HepG2 (cell line): Measurements from ENCODE around the gene TSC22D1. TPM values are rescaled to one million over a fixed set of nuclear protein-coding genes. Genes with fewer than 3 reads are reported as not detected.

ENCODE experiments used
- ATAC-seq: fragments of 200-7000 bp; cut with Tn5 transposase; 3 replicates; pipeline ENCODE4 v1.9.1; 2020; ENCODE audit warnings: mild to moderate bottlenecking, moderate library complexity
- BruUV-seq: library from RNA; stranded (reverse); fragments of 400-500 nt; replicated peaks from 2 replicates; lab custom pipeline; 2021; lab: Mats Ljungman, UMichigan
- CTCF ChIA-PET: fragments of 300-600 bp; formaldehyde crosslinking; extraction: SDS; loops from one replicate; lab custom pipeline; 2021; ENCODE audit warnings: low total read pairs, inconsistent platforms, low intra/inter-chr PET ratio; lab: Yijun Ruan, JAX
- POLR2A ChIA-PET: fragments of 350-600 bp; sonication (Branson Sonifier 250); formaldehyde crosslinking; loops from one replicate; lab custom pipeline; 2020; ENCODE audit warnings: antibody characterized with exemption, inconsistent platforms; lab: Yijun Ruan, JAX
- DNase-seq: peaks from one replicate; pipeline ENCODE4 v3.0.0-alpha.2; 2015; ENCODE audit warnings: low spot score
- FAIRE-seq: peaks from 3 replicates; lab custom pipeline; 2011; peaks lifted over from hg19 to GRCh38; lab: Jason Lieb, UNC
- H2AFZ ChIP-seq: one replicate; pipeline ENCODE4 v1.6.1; 2011; ENCODE audit warnings: low read length, inconsistent platforms
- H3K27ac ChIP-seq: fragments of 300-600 bp; 3 replicates; pipeline ENCODE4 v1.8.0; 2011; ENCODE audit warnings: mixed run types, mild to moderate bottlenecking, mixed read lengths, low read length, inconsistent platforms; ENCODE audit not compliant: insufficient read depth; ENCODE audit errors: extremely low read length
- H3K27me3 ChIP-seq, 2 experiments: fragments of 200-600 bp in 1 of 2; 2 replicates in 1 of 2; 3 replicates in 1 of 2; pipeline versions ENCODE4 v1.6.0 to v1.8.0; 2011; ENCODE audit warnings: low read length in 2 of 2, mild to moderate bottlenecking in 2 of 2, moderate library complexity in 2 of 2, inconsistent platforms in 1 of 2; ENCODE audit not compliant: insufficient read depth in 2 of 2, control insufficient read depth in 1 of 2
- H3K36me3 ChIP-seq, 2 experiments: fragments of 200-600 bp in 1 of 2; replicated peaks in 1 of 2; 2 replicates in 1 of 2; 3 replicates in 1 of 2; pipeline versions ENCODE4 v1.5.1 to v1.8.0; 2011; ENCODE audit warnings: low read length in 2 of 2, inconsistent platforms in 1 of 2; ENCODE audit not compliant: insufficient read depth in 2 of 2, control insufficient read depth in 1 of 2
- H3K4me1 ChIP-seq: 2 replicates; pipeline ENCODE4 v1.5.1; 2012; ENCODE audit warnings: low read length, inconsistent platforms; ENCODE audit not compliant: insufficient read depth
- H3K4me2 ChIP-seq: 2 replicates; pipeline ENCODE4 v1.6.0; 2011; ENCODE audit warnings: low read depth, low read length, inconsistent platforms
- H3K4me3 ChIP-seq, 3 experiments: fragments of 200-600 bp in 1 of 3; sonication (generic), shearing (Covaris generic) in 1 of 3; replicated peaks in 1 of 3; 2 replicates each; pipeline ENCODE4 v1.5.1; 2011 to 2016; ENCODE audit warnings: low read length in 3 of 3, inconsistent platforms in 2 of 3, low read depth in 2 of 3, mild to moderate bottlenecking in 2 of 3, control low read depth in 1 of 3, mixed read lengths in 1 of 3; ENCODE audit not compliant: insufficient read depth in 1 of 3
- H3K79me2 ChIP-seq: one replicate; pipeline ENCODE4 v1.6.1; 2011; ENCODE audit warnings: low read length, inconsistent platforms; ENCODE audit not compliant: insufficient read depth
- H3K9ac ChIP-seq: 2 replicates; pipeline ENCODE4 v1.6.0; 2011; ENCODE audit warnings: mild to moderate bottlenecking, low read depth, low read length, inconsistent platforms; ENCODE audit not compliant: insufficient read depth
- H3K9me3 ChIP-seq: 2 replicates; pipeline ENCODE4 v1.5.1; 2012; ENCODE audit warnings: mild to moderate bottlenecking, low read length
- H4K20me1 ChIP-seq: 2 replicates; pipeline ENCODE4 v1.6.0; 2011; ENCODE audit warnings: inconsistent platforms, mild to moderate bottlenecking, low read length, moderate library complexity; ENCODE audit not compliant: insufficient read depth
- HMGA1 ChIP-seq: sonication (generic); formaldehyde crosslinking; conservative IDR thresholded peaks from 2 replicates; pipeline ENCODE4 v1.4.0; 2020; ENCODE audit warnings: missing genetic modification reagents
- HOXA3 ChIP-seq: sonication (generic); formaldehyde crosslinking; IDR thresholded peaks from 2 replicates; pipeline ENCODE4 v1.5.0; 2020; ENCODE audit warnings: missing genetic modification reagents
- RFX5 ChIP-seq: IDR thresholded peaks from 2 replicates; pipeline ENCODE4 v1.6.1; 2011; ENCODE audit warnings: low read depth, low read length, improper control_type of control experiment
- SOX13 ChIP-seq, 3 experiments: fragments of 450-650 bp in 1 of 3; sonication (generic) in 1 of 3; formaldehyde crosslinking in 1 of 3; IDR thresholded peaks in 2 of 3; conservative IDR thresholded peaks in 1 of 3; 2 replicates each; pipeline versions ENCODE4 v1.5.0 to v1.6.1; 2016 to 2020; ENCODE audit warnings: antibody characterized with exemption in 1 of 3, mild to moderate bottlenecking in 1 of 3, missing compliant biosample characterization in 1 of 3, missing genetic modification reagents in 1 of 3, moderate library complexity in 1 of 3
- U2AF2 ChIP-seq: fragments of 200-400 bp; formaldehyde crosslinking; IDR thresholded peaks from 2 replicates; pipeline ENCODE4 v1.6.1; 2017; ENCODE audit warnings: low read depth, mild to moderate bottlenecking, low read length
- ZBTB7B ChIP-seq: sonication (generic); formaldehyde crosslinking; IDR thresholded peaks from 2 replicates; pipeline ENCODE4 v1.4.0; 2020; ENCODE audit warnings: missing genetic modification reagents
- ZNF12 ChIP-seq: sonication (generic); formaldehyde crosslinking; IDR thresholded peaks from 2 replicates; pipeline ENCODE4 v1.5.0; 2020; ENCODE audit warnings: missing genetic modification reagents
- ZNF501 ChIP-seq: sonication (generic); formaldehyde crosslinking; IDR thresholded peaks from 2 replicates; pipeline ENCODE4 v1.5.1; 2020; ENCODE audit warnings: mild to moderate bottlenecking, moderate library complexity, missing genetic modification reagents
- ZNF530 ChIP-seq: sonication (generic); formaldehyde crosslinking; IDR thresholded peaks from 2 replicates; pipeline ENCODE4 v1.5.0; 2020; ENCODE audit warnings: low read depth, mild to moderate bottlenecking, missing genetic modification reagents
- ZNF644 ChIP-seq: IDR thresholded peaks from 2 replicates; pipeline ENCODE4 v1.6.1; 2016; ENCODE audit warnings: low read depth
- ZNF678 ChIP-seq: sonication (generic); formaldehyde crosslinking; IDR thresholded peaks from 2 replicates; pipeline ENCODE4 v1.4.0; 2020; ENCODE audit warnings: mild to moderate bottlenecking, missing genetic modification reagents
- ZNF7 ChIP-seq: IDR thresholded peaks from 2 replicates; pipeline ENCODE4 v1.6.1; 2016; ENCODE audit warnings: missing biosample characterization, missing genetic modification reagents
- ZNF75D ChIP-seq: sonication (generic); formaldehyde crosslinking; IDR thresholded peaks from 2 replicates; pipeline ENCODE4 v1.8.1; 2023; ENCODE audit warnings: missing genetic modification reagents, mild to moderate bottlenecking, borderline replicate concordance
- in situ Hi-C: cut with HindIII; loops from 2 replicates; pipeline ENCODE4 v1.10.0; 2017; ENCODE audit warnings: low pct_unique_long_range_greater_than_20kb; ENCODE audit not compliant: extremely low pct_ligation_motif_present
- intact Hi-C: fragments of 100-400 bp; cut with micrococcal nuclease; formaldehyde crosslinking; loops from one replicate; pipeline ENCODE4 v1.10.0; 2022; ENCODE audit not compliant: unreplicated experiment
- polyA plus RNA-seq, 8 experiments: library from polyadenylated mRNA; depleted of rRNA in 3 of 8; stranded (reverse) in 7 of 8; unstranded in 1 of 8; fragments of >200 nt; fragmentation: Illumina TruSeq in 4 of 8; extraction: Trizol in 4 of 8; gene quantifications; 2 replicates each; pipeline versions ENCODE4 v1.2.1 to v1.2.3, GENCODE V29; 2011 to 2016; ENCODE audit warnings: low read depth in 4 of 8, missing spikeins in 1 of 8, mixed read lengths in 1 of 8; ENCODE audit not compliant: insufficient read depth in 1 of 8
- total RNA-seq, 5 experiments: library from RNA; depleted of rRNA; stranded (reverse); fragments of >200 nt; fragmentation: Illumina TruSeq; extraction: Trizol; gene quantifications; 2 replicates each; pipeline ENCODE4 v1.2.3, GENCODE V29; 2016; ENCODE audit warnings: low read depth in 1 of 5
- TF ChIP-seq, protein P1 (sequence below): sonication (generic); formaldehyde crosslinking; IDR thresholded peaks from 2 replicates; pipeline ENCODE4 v1.4.0; 2020; ENCODE audit warnings: mild to moderate bottlenecking, missing genetic modification reagents
- TF ChIP-seq, protein P2 (sequence below): sonication (generic); formaldehyde crosslinking; IDR thresholded peaks from 2 replicates; pipeline ENCODE4 v1.4.0; 2020; ENCODE audit warnings: missing genetic modification reagents
- TF ChIP-seq, protein P3 (sequence below): sonication (generic); formaldehyde crosslinking; IDR thresholded peaks from 2 replicates; pipeline ENCODE4 v1.4.0; 2020; ENCODE audit warnings: low read depth, mild to moderate bottlenecking, missing genetic modification reagents
- TF ChIP-seq, protein P4 (sequence below): sonication (generic); formaldehyde crosslinking; IDR thresholded peaks from 2 replicates; pipeline ENCODE4 v1.5.0; 2020; ENCODE audit warnings: missing genetic modification reagents
- TF ChIP-seq, protein P5 (sequence below): sonication (generic); formaldehyde crosslinking; IDR thresholded peaks from 2 replicates; pipeline ENCODE4 v1.8.0; 2022; ENCODE audit warnings: mild to moderate bottlenecking, missing genetic modification reagents, borderline replicate concordance

Gene TSC22D1
- total and polyA plus RNA-seq, 2 of the 13 experiments (the other 11 are each of a cell fraction or from before 2014, with no cell fraction given) = 18.4 to 35.7 TPM

DNA sequence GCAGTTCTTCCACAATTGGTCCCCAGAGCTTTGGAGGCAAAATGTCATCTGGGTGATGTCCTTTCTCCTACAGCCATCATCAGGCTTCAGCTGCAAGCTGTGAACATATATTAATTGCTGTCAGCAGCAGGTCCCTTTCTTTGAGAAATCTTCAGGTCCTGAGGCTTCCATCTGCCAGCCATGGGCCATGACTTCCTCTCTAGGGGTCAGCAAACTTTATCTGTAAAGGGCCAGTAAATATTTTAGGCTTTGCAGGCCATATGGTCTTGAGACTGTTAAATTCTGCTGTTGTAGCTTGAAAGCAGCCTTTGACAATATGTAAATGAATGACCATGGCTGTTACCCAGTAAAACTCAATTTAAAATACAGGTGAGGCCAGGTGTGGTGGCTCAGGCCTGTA, 175.4 kb downstream of the TSC22D1 start:
- no peak overlapping the region for H3K4me3 ChIP-seq
- no peak for ATAC-seq
- no peaks in the 10 kb centered on the region for H3K36me3 ChIP-seq
- no peaks in the 10 kb centered on the region for H3K79me2 ChIP-seq
- H3K9ac ChIP-seq = no peak overlapping the region
- no peak overlapping the region for H3K4me2 ChIP-seq
- H3K27ac ChIP-seq = no peak overlapping the region
- H3K9me3 ChIP-seq = no peaks in the 10 kb centered on the region
- CTCF ChIA-PET = no interaction called here
- H4K20me1 ChIP-seq = no peaks in the 10 kb centered on the region
- FAIRE-seq = no peak
- no TSS peak for BruUV-seq
- in situ Hi-C loops = no loop called here
- intact Hi-C loops = loop anchor here (5.0 kb wide), 1 partner anchor 33 kb away; no protein-coding TSS in a partner anchor
- POLR2A ChIA-PET = interaction anchor here (1.4 kb wide), 1 partner anchor 35 kb away, joined by 5 read pairs; no protein-coding TSS in a partner anchor
- H3K27me3 ChIP-seq = no peaks in the 10 kb centered on the region; a peak in 1 of 5 replicates
- peaks cover 47% of the 10 kb centered on the region for H3K4me1 ChIP-seq
- H2AFZ ChIP-seq = no peak overlapping the region
- DNase-seq = no peak
- TF ChIP-seq, protein P1, sequence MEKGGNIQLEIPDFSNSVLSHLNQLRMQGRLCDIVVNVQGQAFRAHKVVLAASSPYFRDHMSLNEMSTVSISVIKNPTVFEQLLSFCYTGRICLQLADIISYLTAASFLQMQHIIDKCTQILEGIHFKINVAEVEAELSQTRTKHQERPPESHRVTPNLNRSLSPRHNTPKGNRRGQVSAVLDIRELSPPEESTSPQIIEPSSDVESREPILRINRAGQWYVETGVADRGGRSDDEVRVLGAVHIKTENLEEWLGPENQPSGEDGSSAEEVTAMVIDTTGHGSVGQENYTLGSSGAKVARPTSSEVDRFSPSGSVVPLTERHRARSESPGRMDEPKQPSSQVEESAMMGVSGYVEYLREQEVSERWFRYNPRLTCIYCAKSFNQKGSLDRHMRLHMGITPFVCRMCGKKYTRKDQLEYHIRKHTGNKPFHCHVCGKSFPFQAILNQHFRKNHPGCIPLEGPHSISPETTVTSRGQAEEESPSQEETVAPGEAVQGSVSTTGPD = no peak
- TF ChIP-seq HMGA1 = no peak
- no peak for TF ChIP-seq RFX5
- TF ChIP-seq, protein P2, sequence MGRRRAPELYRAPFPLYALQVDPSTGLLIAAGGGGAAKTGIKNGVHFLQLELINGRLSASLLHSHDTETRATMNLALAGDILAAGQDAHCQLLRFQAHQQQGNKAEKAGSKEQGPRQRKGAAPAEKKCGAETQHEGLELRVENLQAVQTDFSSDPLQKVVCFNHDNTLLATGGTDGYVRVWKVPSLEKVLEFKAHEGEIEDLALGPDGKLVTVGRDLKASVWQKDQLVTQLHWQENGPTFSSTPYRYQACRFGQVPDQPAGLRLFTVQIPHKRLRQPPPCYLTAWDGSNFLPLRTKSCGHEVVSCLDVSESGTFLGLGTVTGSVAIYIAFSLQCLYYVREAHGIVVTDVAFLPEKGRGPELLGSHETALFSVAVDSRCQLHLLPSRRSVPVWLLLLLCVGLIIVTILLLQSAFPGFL (CRISPR knock-in tag) = no peak
- no peak for TF ChIP-seq ZNF7 (CRISPR knock-in tag)
- no peak for TF ChIP-seq HOXA3 (CRISPR knock-in tag)
- no peak for TF ChIP-seq ZNF644
- TF ChIP-seq SOX13 (IDR thresholded peaks at IDR 0.05) = no peak
- TF ChIP-seq SOX13 (CRISPR knock-in tag; conservative IDR thresholded peaks at IDR 0.05 in 1 of 2, IDR thresholded peaks at IDR 0.05 in 1 of 2) = no peak
- no peak for TF ChIP-seq ZBTB7B (CRISPR knock-in tag)
- no peak for TF ChIP-seq ZNF501 (CRISPR knock-in tag)
- TF ChIP-seq, protein P3, sequence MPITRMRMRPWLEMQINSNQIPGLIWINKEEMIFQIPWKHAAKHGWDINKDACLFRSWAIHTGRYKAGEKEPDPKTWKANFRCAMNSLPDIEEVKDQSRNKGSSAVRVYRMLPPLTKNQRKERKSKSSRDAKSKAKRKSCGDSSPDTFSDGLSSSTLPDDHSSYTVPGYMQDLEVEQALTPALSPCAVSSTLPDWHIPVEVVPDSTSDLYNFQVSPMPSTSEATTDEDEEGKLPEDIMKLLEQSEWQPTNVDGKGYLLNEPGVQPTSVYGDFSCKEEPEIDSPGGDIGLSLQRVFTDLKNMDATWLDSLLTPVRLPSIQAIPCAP (CRISPR knock-in tag) = no peak
- TF ChIP-seq, protein P4, sequence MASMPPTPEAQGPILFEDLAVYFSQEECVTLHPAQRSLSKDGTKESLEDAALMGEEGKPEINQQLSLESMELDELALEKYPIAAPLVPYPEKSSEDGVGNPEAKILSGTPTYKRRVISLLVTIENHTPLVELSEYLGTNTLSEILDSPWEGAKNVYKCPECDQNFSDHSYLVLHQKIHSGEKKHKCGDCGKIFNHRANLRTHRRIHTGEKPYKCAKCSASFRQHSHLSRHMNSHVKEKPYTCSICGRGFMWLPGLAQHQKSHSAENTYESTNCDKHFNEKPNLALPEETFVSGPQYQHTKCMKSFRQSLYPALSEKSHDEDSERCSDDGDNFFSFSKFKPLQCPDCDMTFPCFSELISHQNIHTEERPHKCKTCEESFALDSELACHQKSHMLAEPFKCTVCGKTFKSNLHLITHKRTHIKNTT (CRISPR knock-in tag) = no peak
- TF ChIP-seq ZNF530 (CRISPR knock-in tag) = no peak
- no peak for TF ChIP-seq ZNF12 (CRISPR knock-in tag)
- TF ChIP-seq, protein P5, sequence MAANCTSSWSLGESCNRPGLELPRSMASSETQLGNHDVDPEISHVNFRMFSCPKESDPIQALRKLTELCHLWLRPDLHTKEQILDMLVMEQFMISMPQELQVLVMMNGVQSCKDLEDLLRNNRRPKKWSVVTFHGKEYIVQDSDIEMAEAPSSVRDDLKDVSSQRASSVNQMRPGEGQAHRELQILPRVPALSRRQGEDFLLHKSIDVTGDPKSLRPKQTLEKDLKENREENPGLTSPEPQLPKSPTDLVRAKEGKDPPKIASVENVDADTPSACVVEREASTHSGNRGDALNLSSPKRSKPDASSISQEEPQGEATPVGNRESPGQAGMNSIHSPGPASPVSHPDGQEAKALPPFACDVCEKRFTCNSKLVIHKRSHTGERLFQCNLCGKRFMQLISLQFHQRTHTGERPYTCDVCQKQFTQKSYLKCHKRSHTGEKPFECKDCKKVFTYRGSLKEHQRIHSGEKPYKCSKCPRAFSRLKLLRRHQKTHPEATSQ (CRISPR knock-in tag) = no peak
- TF ChIP-seq ZNF75D (CRISPR knock-in tag) = no peak
- TF ChIP-seq ZNF678 (CRISPR knock-in tag) = no peak
- no peak for TF ChIP-seq U2AF2
